K562 (cell line): ENCODE data around the gene SLC4A9.

Experiments used
- NRF1 ChIP-seq, 2 experiments: fragments of 450-650 bp; IDR thresholded peaks in 1 of 2; conservative IDR thresholded peaks in 1 of 2; 2 replicates each; pipeline ENCODE4 v1.6.1; 2014; ENCODE audit warnings: mild to moderate bottlenecking in 2 of 2
- ZNF274 ChIP-seq: IDR thresholded peaks from 2 replicates; pipeline ENCODE4 v1.6.1; 2011; ENCODE audit warnings: low read depth, mild to moderate bottlenecking, low read length, moderate library complexity, borderline replicate concordance

- TF ChIP-seq ZNF274 = no peak
- no peak for TF ChIP-seq NRF1 (conservative IDR thresholded peaks at IDR 0.05 in 1 of 2, IDR thresholded peaks at IDR 0.05 in 1 of 2)
These were observed 35.9 kb upstream of the SLC4A9 start for GRCh38 chr5:140324041-140324600.
